ENCODE data around the gene ARFGAP1.

DNA sequence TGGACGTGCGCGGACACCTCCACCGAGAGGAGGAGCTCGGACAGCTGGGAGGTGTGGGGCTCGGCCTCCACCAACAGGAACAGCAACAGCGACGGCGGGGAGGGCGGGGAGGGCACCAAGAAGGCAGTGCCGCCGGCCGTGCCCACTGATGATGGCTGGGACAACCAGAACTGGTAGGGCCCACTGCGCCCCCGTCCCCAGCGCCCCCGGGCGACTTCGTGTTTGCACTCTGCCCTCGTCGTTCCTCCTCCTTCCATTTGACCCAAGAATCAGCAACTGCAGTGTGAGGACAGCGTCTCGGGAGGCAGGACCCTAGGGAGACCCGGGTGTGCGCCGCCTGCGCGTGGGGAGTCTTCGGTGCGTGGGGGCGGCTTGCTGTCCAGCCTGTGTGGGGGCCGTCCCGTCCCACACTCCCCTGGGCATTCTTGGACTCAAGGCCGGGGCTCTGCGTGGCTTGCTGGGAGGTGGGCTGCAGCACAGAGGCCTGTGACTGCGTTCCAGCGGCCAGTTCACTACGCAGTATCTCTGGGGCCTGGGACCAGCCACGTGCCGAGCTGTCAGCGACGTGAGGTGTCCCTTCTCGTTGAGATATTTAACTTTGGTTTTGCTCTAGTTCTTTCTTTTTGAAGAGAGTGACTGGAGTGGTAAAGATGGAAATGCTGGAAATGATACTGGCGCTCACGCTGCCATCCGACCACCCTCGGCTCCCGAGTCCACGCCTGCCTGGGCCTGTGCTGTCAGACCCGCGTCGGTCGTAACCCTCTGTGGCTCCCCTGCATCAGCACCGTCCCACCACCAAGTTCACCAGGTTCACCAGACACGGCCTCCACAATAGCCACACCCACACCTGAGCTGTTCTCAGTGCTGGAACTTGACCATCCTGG, 15.3 kb downstream of the ARFGAP1 start:
- TF ChIP-seq JUNB (IDR thresholded peaks at IDR 0.05) (no peak), POLR2A (IDR thresholded peaks at IDR 0.05; ENCODE audit: low read length) (no peak), EP300 (IDR thresholded peaks at IDR 0.05) (no peak), SMC3 (IDR thresholded peaks at IDR 0.05) (no peak)
- TF ChIP-seq, protein P1, sequence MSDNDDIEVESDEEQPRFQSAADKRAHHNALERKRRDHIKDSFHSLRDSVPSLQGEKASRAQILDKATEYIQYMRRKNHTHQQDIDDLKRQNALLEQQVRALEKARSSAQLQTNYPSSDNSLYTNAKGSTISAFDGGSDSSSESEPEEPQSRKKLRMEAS (IDR thresholded peaks at IDR 0.05) = no peak
- TF ChIP-seq, protein P2, sequence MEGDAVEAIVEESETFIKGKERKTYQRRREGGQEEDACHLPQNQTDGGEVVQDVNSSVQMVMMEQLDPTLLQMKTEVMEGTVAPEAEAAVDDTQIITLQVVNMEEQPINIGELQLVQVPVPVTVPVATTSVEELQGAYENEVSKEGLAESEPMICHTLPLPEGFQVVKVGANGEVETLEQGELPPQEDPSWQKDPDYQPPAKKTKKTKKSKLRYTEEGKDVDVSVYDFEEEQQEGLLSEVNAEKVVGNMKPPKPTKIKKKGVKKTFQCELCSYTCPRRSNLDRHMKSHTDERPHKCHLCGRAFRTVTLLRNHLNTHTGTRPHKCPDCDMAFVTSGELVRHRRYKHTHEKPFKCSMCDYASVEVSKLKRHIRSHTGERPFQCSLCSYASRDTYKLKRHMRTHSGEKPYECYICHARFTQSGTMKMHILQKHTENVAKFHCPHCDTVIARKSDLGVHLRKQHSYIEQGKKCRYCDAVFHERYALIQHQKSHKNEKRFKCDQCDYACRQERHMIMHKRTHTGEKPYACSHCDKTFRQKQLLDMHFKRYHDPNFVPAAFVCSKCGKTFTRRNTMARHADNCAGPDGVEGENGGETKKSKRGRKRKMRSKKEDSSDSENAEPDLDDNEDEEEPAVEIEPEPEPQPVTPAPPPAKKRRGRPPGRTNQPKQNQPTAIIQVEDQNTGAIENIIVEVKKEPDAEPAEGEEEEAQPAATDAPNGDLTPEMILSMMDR (IDR thresholded peaks at IDR 0.05) = no peak
- TF ChIP-seq, protein P3, sequence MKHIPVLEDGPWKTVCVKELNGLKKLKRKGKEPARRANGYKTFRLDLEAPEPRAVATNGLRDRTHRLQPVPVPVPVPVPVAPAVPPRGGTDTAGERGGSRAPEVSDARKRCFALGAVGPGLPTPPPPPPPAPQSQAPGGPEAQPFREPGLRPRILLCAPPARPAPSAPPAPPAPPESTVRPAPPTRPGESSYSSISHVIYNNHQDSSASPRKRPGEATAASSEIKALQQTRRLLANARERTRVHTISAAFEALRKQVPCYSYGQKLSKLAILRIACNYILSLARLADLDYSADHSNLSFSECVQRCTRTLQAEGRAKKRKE (CRISPR knock-in tag; IDR thresholded peaks at IDR 0.05; ENCODE audit: low read depth) = no peak
